ENCODE measurements around the gene EYA2. TPM values are rescaled to one million over a fixed set of nuclear protein-coding genes. Genes with fewer than 3 reads are reported as not detected.
A peak's percentile ranks its signal among the peaks of the same experiment; 100 is the strongest.

EYA2 gene
- total RNA-seq, 1 experiment from 2014 or later: 0.74 TPM

DNA sequence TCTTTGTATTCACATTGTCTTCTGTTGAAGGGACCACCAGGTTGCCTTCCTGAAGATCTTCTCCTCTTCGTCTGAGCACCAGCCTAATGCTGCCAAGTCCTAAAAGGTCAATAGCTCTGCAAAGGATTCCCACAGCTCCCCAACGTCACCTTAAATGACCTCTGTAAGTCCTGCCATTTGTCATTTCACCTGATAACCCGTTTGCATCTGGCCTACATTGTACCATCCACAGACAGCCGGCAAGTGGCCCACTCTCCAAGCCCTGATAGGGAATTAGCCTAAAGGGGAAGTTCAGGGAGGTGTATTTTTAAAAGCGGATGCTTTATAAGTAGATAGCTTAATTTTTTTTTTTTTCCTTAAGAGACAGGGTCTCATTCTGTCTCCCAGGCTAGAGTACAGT lies 334.0 kb downstream of the EYA2 start:
- Histone ChIP-seq H3K9ac (ENCODE audit: extremely low read depth, insufficient read length, low read length) (no peak overlapping the region), H4K91ac (ENCODE audit: insufficient read length, low read depth, low read length) (no peak overlapping the region), H4K20me1 (ENCODE audit: control insufficient read depth, insufficient read depth, insufficient read length) (no peaks in the 10 kb centered on the region), H3K56ac (ENCODE audit: insufficient read length, low read depth, low read length) (no peak overlapping the region), H3K23me2 (ENCODE audit: insufficient read length, low read depth, low read length, poor library complexity, severe bottlenecking) (no peaks in the 10 kb centered on the region), H3K79me2 (ENCODE audit: insufficient read depth, low read length) (no peaks in the 10 kb centered on the region), H3K4me2 (ENCODE audit: insufficient read depth, insufficient read length, low read length) (no peak overlapping the region), H3T11ph (ENCODE audit: low read length) (no peak overlapping the region), H2BK5ac (ENCODE audit: insufficient read length, low read length) (no peak overlapping the region), H2BK15ac (ENCODE audit: low read depth, low read length) (no peak overlapping the region), H2BK120ac (ENCODE audit: low read depth, low read length, poor library complexity, severe bottlenecking) (no peak overlapping the region), H3K14ac (ENCODE audit: insufficient read depth, low read length) (no peak overlapping the region), H2BK20ac (ENCODE audit: low read depth, low read length, poor library complexity, severe bottlenecking) (no peak overlapping the region), H2AK5ac (ENCODE audit: insufficient read length, low read length) (no peak overlapping the region), H3K27me3 (ENCODE audit: insufficient read depth, low read length) (no peaks in the 10 kb centered on the region), H3K18ac (ENCODE audit: insufficient read length, low read depth, low read length) (no peak overlapping the region), H4K5ac (ENCODE audit: insufficient read length, low read depth, low read length) (no peak overlapping the region), H3K79me1 (ENCODE audit: insufficient read depth, low read depth, low read length, poor library complexity, severe bottlenecking) (no peaks in the 10 kb centered on the region), H2BK12ac (ENCODE audit: insufficient read length, low read depth, low read length) (no peak overlapping the region), H3K9me3 (ENCODE audit: control insufficient read depth, low read depth, low read length) (no peaks in the 10 kb centered on the region), H2AFZ (ENCODE audit: low read length) (no peak overlapping the region), H4K8ac (replicated peaks; ENCODE audit: insufficient read length, low read depth, low read length) (no peak overlapping the region), H3K4ac (ENCODE audit: low read depth, low read length) (no peak overlapping the region), H3K23ac (ENCODE audit: insufficient read length, low read depth, low read length) (no peak overlapping the region), H3K4me1 (ENCODE audit: insufficient read depth, low read length) (no peaks in the 10 kb centered on the region), H3K27ac (ENCODE audit: insufficient read length, low read depth, low read length) (no peak overlapping the region)
- WGBS (ENCODE audit: extremely low coverage, insufficient read length, low lambda C conversion rate): no CpG with 5 or more reads among the region's 5 CpGs
- no peaks in the 10 kb centered on the region; the same call in 1 of the 2 replicates for H3K27me3 Mint-ChIP-seq (ENCODE audit: low read depth)
- H3K36me3 Mint-ChIP-seq (ENCODE audit: insufficient read depth in 1 of 3, low read depth in 3 of 3): peaks cover 50 to 91% (median 78%) of the 10 kb centered on the region in 3 experiments
- no peak for DNase-seq
- no peak for TF ChIP-seq CTCF (conservative IDR thresholded peaks at IDR 0.05)
- H3K27ac Mint-ChIP-seq: peak overlapping the region in 2 of 3 experiments; percentile 41 to 62; a peak in 4 of 7 replicates
- no peaks in the 10 kb centered on the region for H3K9me3 Mint-ChIP-seq
- peaks cover 9 to 25% of the 10 kb centered on the region in 2 experiments for H3K4me1 Mint-ChIP-seq
- H3K4me3 Mint-ChIP-seq: no peak overlapping the region
